Panc1 (cell line): ENCODE measurements around the gene NARF. TPM values are rescaled to one million over a fixed set of nuclear protein-coding genes. Genes with fewer than 3 reads are reported as not detected.

ENCODE experiments used
- ATAC-seq: fragments of 200-7000 bp; cut with Tn5 transposase; 2 replicates; pipeline ENCODE4 v1.9.1; 2020; ENCODE audit warnings: mild to moderate bottlenecking, moderate library complexity
- BruUV-seq: library from RNA; stranded (reverse); fragments of 400-500 nt; replicated peaks from 2 replicates; lab custom pipeline; 2021; lab: Mats Ljungman, UMichigan
- CTCF ChIA-PET: fragments of 300-600 bp; sonication (Branson Sonifier 250); formaldehyde crosslinking; loops from one replicate; lab custom pipeline; 2022; ENCODE audit warnings: antibody characterized with exemption; lab: Charles Lee
- POLR2A ChIA-PET: fragments of 300-600 bp; sonication (Branson Sonifier 250); formaldehyde crosslinking; loops from one replicate; lab custom pipeline; 2022; ENCODE audit warnings: antibody characterized with exemption; lab: Charles Lee
- DNase-seq: peaks from one replicate; pipeline ENCODE4 v3.0.0-alpha.2; 2010; ENCODE audit warnings: low read depth, low spot score
- H3K27ac ChIP-seq: 2 replicates; pipeline ENCODE4 v1.5.1; 2011; ENCODE audit warnings: mild to moderate bottlenecking, low read length, inconsistent platforms
- H3K27me3 ChIP-seq: fragments of 200-500 bp; sonication (Bioruptor generic); 2 replicates; pipeline ENCODE4 v1.6.0; 2014; ENCODE audit warnings: low read length, inconsistent platforms; ENCODE audit not compliant: control insufficient read depth, insufficient read depth
- H3K36me3 ChIP-seq: fragments of 200-500 bp; sonication (Bioruptor generic); 2 replicates; pipeline ENCODE4 v1.5.1; 2014; ENCODE audit warnings: inconsistent platforms, mild to moderate bottlenecking, low read length, moderate library complexity; ENCODE audit not compliant: control insufficient read depth, insufficient read depth
- H3K4me1 ChIP-seq: 2 replicates; pipeline ENCODE4 v1.5.1; 2011; ENCODE audit warnings: inconsistent platforms, mild to moderate bottlenecking, low read length, moderate library complexity; ENCODE audit not compliant: control insufficient read depth, insufficient read depth
- H3K4me3 ChIP-seq, 2 experiments: 2 replicates each; pipeline ENCODE4 v1.5.1; 2011 to 2012; ENCODE audit warnings: low read depth in 2 of 2, low read length in 2 of 2, mild to moderate bottlenecking in 2 of 2, inconsistent platforms in 1 of 2, moderate library complexity in 1 of 2
- H3K9me3 ChIP-seq: fragments of 200-500 bp; sonication (Bioruptor generic); 2 replicates; pipeline ENCODE4 v1.5.1; 2014; ENCODE audit warnings: low read depth, mild to moderate bottlenecking, inconsistent platforms, low read length, moderate library complexity; ENCODE audit not compliant: control insufficient read depth, insufficient read depth
- POLR2AphosphoS5 ChIP-seq: IDR thresholded peaks from 2 replicates; pipeline ENCODE4 v1.6.1; 2012; ENCODE audit warnings: mild to moderate bottlenecking, low read depth, low read length, moderate library complexity
- SIN3A ChIP-seq: IDR thresholded peaks from 2 replicates; pipeline ENCODE4 v1.6.1; 2012; ENCODE audit warnings: low read depth, mild to moderate bottlenecking, low read length, moderate library complexity, borderline replicate concordance; ENCODE audit not compliant: insufficient read depth
- TCF7L2 ChIP-seq: IDR thresholded peaks from 2 replicates; pipeline ENCODE4 v1.6.1; 2011; ENCODE audit warnings: mild to moderate bottlenecking, low read depth, low read length, inconsistent platforms
- in situ Hi-C: cut with HindIII; loops from 2 replicates; pipeline ENCODE4 v1.10.0; 2016; ENCODE audit warnings: low sequenced_read_pairs, low pct_unique_long_range_greater_than_20kb
- intact Hi-C: fragments of 100-400 bp; cut with micrococcal nuclease; formaldehyde crosslinking; loops from one replicate; pipeline ENCODE4 v1.10.0; 2022; ENCODE audit not compliant: unreplicated experiment
- total RNA-seq: library from RNA; stranded (reverse); gene quantifications from one replicate; pipeline ENCODE4 v1.2.1, GENCODE V29; 2021; ENCODE audit not compliant: unreplicated experiment
- TF ChIP-seq, protein P1 (sequence below), 2 experiments: IDR thresholded peaks; 2 replicates each; pipeline ENCODE4 v1.6.1; 2011 to 2012; ENCODE audit warnings: low read depth in 2 of 2, control low read depth in 1 of 2, low read length in 1 of 2, mild to moderate bottlenecking in 1 of 2, moderate library complexity in 1 of 2; ENCODE audit not compliant: insufficient read depth in 1 of 2
- TF ChIP-seq, protein P2 (sequence below): fragments of 450-650 bp; IDR thresholded peaks from 2 replicates; pipeline ENCODE4 v1.5.1; 2017; ENCODE audit warnings: mild to moderate bottlenecking

The NARF gene
- total RNA-seq, 1 experiment from 2014 or later, result 60.9 TPM

DNA sequence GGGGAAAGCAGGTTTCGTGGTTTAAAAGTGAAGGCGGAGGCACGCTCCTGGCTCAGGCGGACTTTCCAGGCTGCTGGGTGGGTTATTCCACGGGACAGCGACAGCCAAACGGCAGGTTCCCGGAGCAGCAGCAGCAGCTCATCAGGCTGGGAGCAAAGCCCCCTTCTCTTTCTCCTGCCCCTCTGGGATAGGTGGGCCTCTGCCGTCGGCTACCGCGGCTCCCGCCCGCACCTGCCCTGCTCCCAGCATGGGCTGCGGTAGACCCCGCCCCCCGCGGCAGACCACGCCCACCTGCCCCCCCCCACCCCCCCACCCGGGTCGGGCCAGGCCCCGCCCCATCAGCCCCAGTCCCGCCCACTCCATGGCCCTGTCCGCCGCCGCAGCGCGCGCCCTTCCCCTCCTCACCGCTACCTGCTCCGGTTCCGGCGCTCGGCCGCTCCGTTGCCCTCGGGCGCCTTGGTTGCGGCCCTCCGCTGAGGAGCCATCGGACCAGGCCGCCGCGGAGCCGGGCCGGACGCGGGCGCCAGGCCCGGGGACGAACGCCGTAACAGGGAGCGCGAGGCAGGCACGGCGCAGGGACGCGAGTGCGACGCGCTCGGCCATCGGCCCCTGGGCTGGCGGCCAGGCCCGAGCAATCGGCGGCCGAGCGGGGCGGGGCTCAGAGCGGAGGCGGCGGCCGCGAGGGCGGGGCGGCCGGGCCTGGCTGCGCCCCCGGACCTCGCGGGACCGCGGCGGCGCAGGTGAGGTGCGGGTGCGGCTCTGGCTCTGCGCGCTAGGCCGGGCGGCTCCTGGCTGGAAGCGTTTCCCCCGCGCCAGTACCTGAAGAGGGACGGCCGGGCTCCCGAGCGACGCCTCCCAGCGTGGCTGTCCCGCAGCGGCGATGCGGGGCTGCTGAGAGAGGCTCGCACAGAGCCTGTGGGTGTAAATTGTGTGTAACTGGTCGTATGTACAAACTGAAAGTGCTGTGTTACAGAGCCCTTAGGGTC is 40.2 kb upstream of the NARF start, which contains the start of the genes HEXD and OGFOD3:
TSS of gene HEXD (plus strand) at position 347 of the 986 bp plus-strand sequence. CDS start 1,453 bp downstream, outside the sequence.
TSS of gene OGFOD3 (minus strand) at position 586 of the 986 bp plus-strand sequence. CDS start at position 485, 101 bp downstream.
- peak; percentile 94 for ATAC-seq
- DNase-seq, result no peak
- Histone ChIP-seq H3K36me3 (peaks cover 3% of the 10 kb centered on the region; the same call in 1 of the 2 replicates), H3K27ac (peak within 1 kb of the TSS; percentile 86), H3K9me3 (no peaks in the 10 kb centered on the region), H3K4me1 (peaks cover 15% of the 10 kb centered on the region), H3K4me3 (peak within 1 kb of the TSS; percentile 86 to 98), H3K27me3 (no peaks in the 10 kb centered on the region)
- TF ChIP-seq, protein P1, sequence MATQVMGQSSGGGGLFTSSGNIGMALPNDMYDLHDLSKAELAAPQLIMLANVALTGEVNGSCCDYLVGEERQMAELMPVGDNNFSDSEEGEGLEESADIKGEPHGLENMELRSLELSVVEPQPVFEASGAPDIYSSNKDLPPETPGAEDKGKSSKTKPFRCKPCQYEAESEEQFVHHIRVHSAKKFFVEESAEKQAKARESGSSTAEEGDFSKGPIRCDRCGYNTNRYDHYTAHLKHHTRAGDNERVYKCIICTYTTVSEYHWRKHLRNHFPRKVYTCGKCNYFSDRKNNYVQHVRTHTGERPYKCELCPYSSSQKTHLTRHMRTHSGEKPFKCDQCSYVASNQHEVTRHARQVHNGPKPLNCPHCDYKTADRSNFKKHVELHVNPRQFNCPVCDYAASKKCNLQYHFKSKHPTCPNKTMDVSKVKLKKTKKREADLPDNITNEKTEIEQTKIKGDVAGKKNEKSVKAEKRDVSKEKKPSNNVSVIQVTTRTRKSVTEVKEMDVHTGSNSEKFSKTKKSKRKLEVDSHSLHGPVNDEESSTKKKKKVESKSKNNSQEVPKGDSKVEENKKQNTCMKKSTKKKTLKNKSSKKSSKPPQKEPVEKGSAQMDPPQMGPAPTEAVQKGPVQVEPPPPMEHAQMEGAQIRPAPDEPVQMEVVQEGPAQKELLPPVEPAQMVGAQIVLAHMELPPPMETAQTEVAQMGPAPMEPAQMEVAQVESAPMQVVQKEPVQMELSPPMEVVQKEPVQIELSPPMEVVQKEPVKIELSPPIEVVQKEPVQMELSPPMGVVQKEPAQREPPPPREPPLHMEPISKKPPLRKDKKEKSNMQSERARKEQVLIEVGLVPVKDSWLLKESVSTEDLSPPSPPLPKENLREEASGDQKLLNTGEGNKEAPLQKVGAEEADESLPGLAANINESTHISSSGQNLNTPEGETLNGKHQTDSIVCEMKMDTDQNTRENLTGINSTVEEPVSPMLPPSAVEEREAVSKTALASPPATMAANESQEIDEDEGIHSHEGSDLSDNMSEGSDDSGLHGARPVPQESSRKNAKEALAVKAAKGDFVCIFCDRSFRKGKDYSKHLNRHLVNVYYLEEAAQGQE (IDR thresholded peaks at IDR 0.05; ENCODE audit: insufficient read depth in 1 of 2, low read depth in 2 of 2, low read length in 1 of 2), result peak; percentile 29 to 76; a peak in 2 of 4 replicates
- TF ChIP-seq, protein P2, sequence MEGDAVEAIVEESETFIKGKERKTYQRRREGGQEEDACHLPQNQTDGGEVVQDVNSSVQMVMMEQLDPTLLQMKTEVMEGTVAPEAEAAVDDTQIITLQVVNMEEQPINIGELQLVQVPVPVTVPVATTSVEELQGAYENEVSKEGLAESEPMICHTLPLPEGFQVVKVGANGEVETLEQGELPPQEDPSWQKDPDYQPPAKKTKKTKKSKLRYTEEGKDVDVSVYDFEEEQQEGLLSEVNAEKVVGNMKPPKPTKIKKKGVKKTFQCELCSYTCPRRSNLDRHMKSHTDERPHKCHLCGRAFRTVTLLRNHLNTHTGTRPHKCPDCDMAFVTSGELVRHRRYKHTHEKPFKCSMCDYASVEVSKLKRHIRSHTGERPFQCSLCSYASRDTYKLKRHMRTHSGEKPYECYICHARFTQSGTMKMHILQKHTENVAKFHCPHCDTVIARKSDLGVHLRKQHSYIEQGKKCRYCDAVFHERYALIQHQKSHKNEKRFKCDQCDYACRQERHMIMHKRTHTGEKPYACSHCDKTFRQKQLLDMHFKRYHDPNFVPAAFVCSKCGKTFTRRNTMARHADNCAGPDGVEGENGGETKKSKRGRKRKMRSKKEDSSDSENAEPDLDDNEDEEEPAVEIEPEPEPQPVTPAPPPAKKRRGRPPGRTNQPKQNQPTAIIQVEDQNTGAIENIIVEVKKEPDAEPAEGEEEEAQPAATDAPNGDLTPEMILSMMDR, result no peak
- TF ChIP-seq SIN3A, result peak; percentile 95; the same call in 1 of the 2 replicates
- peak; percentile 96 for TF ChIP-seq POLR2AphosphoS5
- TF ChIP-seq TCF7L2, result no peak
- ChIA-PET POLR2A (no interaction called here), CTCF (interaction anchor here (0.6 to 0.8 kb wide), 3 partner anchors 19 to 113 kb away, joined by 3 to 10 read pairs (median 5); no protein-coding TSS in a partner anchor)
- in situ Hi-C loops, result loop anchor here (5.0 kb wide), 1 partner anchor 71 kb away; no protein-coding TSS in a partner anchor
- intact Hi-C loops, result no loop called here
- no TSS peak for BruUV-seq

DNA sequence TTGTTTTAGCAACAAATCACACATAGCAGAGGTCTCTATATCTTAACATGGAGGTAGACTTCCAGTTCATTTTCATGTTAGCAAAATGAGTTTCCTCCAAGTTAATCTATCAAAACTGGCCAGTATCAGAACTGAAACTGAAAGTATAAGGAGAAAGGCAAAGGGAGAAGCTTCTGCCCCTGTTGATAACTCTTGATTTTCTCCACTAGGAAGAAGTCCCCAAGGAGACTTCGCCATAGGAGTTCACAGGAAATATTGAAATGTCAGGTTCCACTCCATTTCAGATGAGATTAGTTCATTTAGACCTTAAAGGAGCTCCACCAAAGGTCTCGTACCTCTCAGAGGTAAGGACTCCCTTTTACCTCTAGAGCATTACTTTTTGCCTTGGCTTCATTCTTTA is 39.0 kb upstream of the NARF start:
- ATAC-seq (no peak), DNase-seq (no peak)
- Histone ChIP-seq H3K27me3 (no peaks in the 10 kb centered on the region), H3K9me3 (no peaks in the 10 kb centered on the region), H3K36me3 (peaks cover 3% of the 10 kb centered on the region; the same call in 1 of the 2 replicates), H3K4me3 (peak overlapping the region; percentile 86 to 98; a peak in 3 of 4 replicates), H3K27ac (peak overlapping the region; percentile 86), H3K4me1 (peaks cover 12% of the 10 kb centered on the region)
- POLR2A ChIA-PET, result no interaction called here
- intact Hi-C loops (no loop called here), in situ Hi-C loops (loop anchor here (5.0 kb wide), 1 partner anchor 72 kb away; no protein-coding TSS in a partner anchor)
- TF ChIP-seq SIN3A (no peak), TCF7L2 (no peak), POLR2AphosphoS5 (no peak)
- TF ChIP-seq, protein P2, result no peak
- TF ChIP-seq, protein P1 (IDR thresholded peaks at IDR 0.05; ENCODE audit: insufficient read depth in 1 of 2, low read depth in 2 of 2, low read length in 1 of 2), result no peak
- BruUV-seq, result no TSS peak
- CTCF ChIA-PET, result no interaction called here
